ENCODE measurements around the gene IRF1. TPM values are rescaled to one million over a fixed set of nuclear protein-coding genes. Genes with fewer than 3 reads are reported as not detected.

Gene IRF1
- polyA plus RNA-seq, 3 donors, result 13.8 to 17.1 (median 15.8) TPM

- DNase-seq, result no peak
Measured at GRCh38 chr5:132503244-132503643, 12.7 kb upstream of the IRF1 start.

- DNase-seq, result no peak
Measured at GRCh38 chr5:132501961-132502931, 11.7 kb upstream of the IRF1 start.

GRCh38 chr5:132501629-132501956 is 11.0 kb upstream of the IRF1 start:
- DNase-seq, result no peak

DNA sequence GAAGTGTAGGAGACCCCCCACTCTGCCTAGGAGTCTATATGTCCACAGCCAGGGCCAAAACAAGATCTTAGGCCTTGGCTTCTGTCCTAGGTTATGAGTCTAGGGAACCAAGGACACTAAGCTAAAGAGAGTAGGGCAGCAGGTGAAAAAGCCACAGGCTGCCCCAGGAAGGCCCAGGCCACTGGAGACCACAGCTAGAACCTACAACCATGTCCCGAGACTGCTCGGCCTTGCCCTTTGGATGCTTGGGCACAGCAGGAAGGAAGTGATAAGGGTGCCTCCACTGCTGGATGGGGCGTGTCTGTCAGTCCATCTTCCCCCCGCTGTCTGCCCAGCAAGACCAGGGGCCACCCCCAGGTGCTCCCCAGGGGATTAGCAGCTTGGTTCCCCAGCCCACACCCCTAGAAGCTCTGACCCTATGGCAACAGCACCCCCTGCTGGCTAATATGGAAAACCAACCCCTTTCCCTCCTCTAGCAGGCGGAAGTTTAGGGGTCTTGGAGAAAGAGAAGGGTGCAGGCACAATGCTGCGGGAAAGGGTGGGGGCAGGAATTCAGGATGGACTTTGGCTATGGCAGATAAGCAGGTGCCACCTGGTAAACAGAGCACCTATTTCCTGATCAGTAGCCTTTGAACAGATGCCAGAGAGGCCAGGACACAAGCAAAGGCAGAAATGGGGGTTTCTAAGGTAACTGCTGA is 10.5 kb upstream of the IRF1 start:
- DNase-seq, result peak; percentile 52

DNA sequence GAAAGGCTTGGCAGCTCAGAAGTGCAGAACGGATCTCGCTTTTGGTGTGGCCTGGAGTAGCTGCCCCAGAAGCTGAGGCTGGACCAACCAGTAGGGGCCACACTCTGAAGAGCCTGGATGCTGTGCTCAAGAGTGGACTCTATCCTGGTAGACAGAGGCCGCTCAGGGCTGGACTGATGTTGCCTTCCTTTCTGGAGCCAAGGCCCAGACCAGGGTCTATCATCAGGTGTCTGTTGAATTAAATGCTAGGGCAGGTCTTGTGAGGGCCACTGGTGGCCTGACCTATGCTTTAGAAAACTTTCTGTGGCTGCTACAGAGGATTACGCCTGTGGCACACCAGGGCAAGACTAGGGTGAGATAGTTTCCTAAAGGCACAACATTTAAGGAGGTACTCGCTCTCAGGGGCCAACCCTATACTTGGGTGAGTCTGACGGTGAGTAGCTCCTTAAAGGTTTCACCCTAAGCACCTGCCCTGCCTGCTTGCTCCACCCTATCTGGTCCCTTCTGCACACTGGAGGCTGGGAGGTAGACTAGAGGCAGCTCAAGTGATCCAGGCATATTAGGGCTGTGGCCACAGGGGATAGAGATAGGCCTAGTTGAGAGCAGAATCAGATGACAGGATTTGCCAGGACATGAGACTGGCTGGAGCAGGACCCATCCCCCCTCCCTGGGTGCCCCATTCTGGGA is 9.8 kb upstream of the IRF1 start:
- no peak for DNase-seq

DNA sequence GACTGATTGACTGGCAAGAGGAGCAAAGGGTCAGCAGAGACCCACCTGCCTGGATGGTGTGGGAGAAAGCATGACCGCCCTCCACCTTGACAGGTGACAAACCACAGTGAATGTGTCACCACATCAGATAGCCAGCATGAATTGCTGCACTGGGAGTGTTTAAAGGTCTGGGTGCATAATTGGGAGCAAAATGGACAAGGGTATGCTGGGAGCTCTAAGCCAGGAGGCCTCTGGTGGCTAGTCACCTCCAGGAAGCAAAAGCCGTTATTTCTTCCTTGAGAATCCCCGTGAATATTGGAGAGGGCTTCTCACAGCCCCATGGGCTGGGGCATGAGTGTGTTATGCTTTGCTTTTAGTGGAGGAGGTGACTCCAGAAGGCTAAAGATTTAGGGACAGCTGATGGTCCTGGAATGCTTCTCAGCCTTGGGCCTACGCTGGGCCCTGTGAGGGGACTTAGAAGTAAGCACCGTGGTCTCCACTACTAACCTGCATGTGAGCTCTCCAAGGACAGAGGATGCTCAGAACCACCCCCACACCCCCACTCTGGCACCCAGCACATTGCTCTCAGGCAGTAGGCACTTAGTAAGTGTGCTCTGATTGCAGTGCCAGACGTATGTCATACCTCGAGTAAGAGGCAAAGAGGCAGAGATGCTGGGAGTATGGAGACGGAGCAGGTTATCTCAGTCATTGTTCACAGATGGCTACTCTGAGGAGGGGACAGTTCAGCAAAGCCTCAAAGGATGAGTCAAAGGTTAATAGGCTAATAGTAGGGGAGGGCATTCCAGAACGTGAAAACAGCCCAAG is 9.1 kb upstream of the IRF1 start:
- no peak for DNase-seq

- no peak for DNase-seq
Measured at GRCh38 chr5:132498686-132499271, 8.2 kb upstream of the IRF1 start.

DNA sequence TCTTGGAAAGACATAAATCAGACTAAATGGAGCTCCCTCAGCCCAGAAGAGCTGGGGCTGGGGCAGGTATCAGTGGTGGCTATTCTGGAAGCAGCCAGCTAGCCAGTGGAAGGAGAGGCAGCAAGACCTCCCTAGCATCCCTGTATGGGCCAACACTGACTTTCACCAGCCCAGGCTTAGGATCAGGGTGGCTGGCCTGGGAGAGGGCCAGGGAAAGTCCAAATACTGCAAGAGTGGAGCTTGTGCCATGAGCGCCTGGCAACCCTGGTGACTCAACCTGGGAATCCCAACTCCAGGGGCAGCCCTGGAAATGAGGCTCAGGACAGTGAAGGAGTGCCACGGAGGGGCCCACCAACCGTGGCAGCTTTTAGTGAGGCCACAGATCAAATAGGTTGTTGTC is 7.6 kb upstream of the IRF1 start:
- DNase-seq, result no peak

- peak; percentile 50 for DNase-seq
Measured at GRCh38 chr5:132497488-132497997, 7.0 kb upstream of the IRF1 start.

DNA sequence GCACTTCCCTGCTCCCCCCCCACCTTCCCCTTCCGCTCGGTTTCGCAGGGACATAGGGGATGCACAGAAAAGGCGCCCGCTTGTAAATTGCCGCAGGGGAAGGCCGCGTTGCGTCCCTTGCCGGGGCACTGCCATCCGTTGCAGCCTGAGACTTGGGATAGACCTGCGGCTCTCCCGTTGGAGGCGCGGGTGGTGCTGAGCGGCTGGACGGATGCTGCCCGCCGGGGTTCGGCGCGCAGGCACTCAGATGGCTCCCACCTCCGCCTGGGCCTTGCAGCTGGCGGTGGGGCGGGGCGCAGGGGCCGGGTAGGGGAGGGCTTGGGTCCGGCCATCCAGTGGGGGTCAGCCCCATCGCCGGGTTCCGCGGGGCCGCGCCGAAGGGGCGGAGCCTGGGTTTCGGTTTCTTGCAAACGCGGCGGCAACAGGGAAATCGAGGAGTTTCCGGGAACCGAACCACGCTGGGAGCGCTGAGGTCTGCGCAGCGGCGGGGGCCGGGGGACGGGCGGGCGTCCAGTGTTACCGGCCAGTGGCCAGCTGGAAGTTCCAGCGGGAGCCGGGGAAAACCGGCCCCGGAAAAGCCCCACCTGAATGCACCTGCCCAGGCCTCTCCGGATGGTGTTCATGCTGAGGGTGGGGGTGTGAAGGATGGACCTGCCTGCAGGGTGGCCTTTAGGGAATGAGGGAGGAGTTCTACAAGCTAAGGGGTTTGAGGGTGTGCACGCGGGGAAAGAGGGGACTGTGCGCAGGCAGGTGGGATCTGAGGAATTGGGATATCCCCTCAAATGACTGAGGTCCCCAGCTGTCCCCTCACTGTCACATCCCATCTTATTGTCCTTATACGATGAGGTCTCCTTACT is 6.3 kb upstream of the IRF1 start:
- peak; percentile 73 for DNase-seq

DNA sequence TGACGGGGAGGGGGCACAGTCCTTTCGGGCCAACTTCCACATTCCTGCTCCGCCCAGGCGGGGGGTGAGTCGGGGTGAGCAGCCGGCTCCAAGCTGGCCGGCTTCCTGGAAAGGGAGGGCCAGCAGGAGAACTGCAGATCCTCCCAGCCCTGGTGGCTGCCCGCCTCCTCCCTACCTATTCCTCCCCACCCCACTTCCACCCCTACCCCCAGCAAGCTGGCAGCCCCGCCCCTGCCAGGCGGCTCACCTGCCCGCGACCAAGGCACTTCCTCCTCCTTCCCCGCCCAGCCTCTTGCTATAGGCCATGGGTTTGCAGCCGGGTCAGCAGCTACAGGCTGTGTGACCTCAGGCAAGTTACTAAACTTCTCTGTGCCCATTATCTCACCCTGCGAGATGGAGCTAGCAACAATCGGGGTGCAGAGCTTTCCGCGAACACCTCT is 5.6 kb upstream of the IRF1 start:
- DNase-seq, result peak; percentile 80

GRCh38 chr5:132495667-132496190 is 5.2 kb upstream of the IRF1 start:
- DNase-seq, result peak; percentile 83

DNA sequence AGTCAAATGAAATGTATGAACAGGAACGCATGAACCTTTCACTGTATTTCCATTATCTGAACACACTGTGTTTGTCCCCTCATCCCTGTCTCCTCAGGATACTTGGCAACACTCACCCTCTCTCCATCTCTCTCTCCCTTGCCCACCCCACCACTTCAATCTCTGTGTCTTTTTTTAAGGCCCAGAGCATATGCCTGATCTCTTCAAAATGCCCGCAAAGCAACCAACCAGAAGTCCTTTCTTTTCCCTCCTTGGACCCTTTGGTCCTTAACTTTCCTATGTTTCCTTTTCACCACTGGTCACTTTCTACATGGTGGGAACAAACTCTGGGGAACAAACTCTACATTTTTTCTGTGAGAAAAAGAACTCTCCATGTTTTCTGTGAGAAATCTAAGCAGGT is 3.2 kb upstream of the IRF1 start:
- DNase-seq, result no peak

DNA sequence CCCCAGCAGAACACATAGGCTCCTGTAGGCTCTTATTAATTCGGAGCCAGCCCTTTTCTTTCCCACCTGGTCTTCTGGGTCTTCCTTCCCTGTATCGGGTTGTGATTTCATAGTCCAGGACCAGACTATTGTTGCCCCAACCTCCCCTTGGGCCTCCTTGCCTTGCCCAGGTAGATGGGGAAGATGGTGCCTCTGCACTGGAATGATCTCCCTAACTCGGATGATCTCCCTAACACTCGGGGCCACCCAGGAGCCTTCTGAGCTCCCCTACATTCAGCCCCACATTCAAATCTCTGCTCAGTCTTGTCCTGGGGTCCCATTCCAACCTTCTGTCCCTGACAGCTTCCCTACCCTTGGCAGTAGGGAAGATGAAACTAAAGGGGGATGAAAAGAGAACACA is 2.7 kb upstream of the IRF1 start:
- no peak for DNase-seq

GRCh38 chr5:132492386-132493125 is 2.0 kb upstream of the IRF1 start:
- DNase-seq, result no peak

DNA sequence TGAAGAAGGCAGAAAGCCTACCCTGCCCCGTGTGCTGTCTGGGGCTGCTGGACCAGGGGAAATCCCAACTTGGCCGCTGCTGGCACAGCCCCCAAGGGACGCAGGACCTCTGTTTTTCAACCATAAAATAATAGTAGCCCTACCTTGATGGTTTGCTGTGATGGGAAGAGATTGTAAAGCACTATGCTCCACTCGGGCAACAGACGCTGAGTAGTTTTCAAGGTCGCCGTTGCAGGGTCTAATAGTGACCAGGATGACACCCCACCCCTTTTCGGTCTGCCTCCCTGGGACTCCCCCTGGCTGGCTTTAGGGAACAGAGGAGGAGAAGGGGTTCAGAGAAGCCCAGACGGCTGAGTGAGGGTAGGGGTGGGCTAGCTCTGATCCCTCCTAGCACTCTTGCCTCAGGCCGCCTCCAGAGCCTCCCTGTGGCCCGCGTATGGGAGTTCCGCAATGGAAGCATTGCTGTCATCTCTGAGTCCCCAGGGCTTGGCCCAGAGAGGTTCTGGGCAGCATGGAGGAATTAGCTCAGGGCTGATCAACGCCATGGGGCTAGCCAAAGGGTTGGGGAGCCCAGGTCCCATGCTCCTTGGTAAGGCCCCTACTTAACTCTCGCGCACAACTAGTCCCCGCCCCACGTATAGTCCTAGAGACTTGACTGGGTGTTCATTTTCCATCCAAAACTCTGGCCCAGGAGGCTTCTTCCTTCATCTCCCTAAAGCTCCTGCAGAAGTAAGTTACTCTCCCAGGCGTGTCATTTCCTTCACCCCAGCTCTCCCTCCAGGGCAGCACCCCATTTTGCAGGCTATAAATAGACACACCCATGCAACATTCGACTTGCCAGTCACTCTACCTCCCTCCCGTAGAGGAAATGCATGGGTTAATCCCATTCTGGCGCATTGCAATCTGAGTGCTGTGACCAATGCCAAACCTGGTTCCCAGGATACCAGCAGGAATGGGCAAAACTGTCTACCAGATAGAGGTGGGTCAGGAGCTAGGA is 1.1 kb upstream of the IRF1 start:
- DNase-seq, result no peak

DNA sequence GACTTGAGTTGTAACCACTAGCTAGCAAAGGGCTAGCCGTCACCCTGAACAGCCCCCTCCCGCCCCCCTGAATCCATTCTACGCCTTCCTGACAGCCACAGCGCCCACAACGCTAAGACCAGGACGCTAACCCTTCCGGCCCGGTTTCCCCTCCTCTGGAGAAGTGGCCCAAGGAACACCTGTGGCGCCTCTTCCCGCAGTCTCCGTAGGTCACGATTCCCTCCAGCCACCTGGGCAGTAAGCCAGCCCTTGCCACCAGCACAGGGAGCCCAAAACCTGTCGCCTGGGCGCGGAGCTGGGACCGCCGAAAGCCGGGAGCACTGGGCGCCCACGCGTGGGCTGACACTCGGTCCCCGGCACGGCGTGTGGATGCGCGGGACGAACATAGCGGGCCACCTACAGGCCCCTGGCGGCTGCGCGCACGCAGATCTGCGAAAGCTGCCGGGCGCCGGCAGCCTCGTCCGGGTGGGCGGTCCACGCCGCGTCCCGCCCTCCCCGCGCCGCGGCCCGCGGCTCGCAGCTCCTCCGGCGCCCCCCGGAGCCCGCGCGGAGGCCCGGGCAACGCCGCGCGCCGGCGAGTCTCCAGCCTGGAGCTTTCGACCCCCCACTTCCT is 596 bp downstream of the IRF1 start:
- no peak for DNase-seq

All from renal pelvis (tissue), 4 donors.